Tibial nerve (tissue), 4 donors: ENCODE measurements around the gene PRKAR1B. TPM values are rescaled to one million over a fixed set of nuclear protein-coding genes. Genes with fewer than 3 reads are reported as not detected.

ENCODE experiments used
- DNase-seq, 2 donors: peaks; one replicate each; pipeline ENCODE4 v3.0.0-alpha.2; 2019; ENCODE audit warnings: low spot score in 2 of 2
- H3K27ac ChIP-seq, 4 donors: fragments of 200-600 bp; sonication (generic) in 3 of 4; one replicate each; pipeline ENCODE4 v1.5.1; 2017 to 2019; ENCODE audit warnings: mild to moderate bottlenecking in 1 of 4
- H3K27me3 ChIP-seq, 2 donors: fragments of 200-600 bp; sonication (generic) in 1 of 2; one replicate each; pipeline versions ENCODE4 v1.5.1 to v1.6.0; 2017 to 2019
- H3K36me3 ChIP-seq, 3 donors: fragments of 200-600 bp; sonication (generic); one replicate each; pipeline ENCODE4 v1.5.1; 2018 to 2019
- H3K4me1 ChIP-seq, 4 donors: fragments of 200-600 bp; sonication (generic) in 3 of 4; one replicate each; pipeline ENCODE4 v1.5.1; 2017 to 2019
- H3K4me3 ChIP-seq, 4 donors: fragments of 200-600 bp; sonication (generic) in 3 of 4; one replicate each; pipeline ENCODE4 v1.5.1; 2017 to 2019; ENCODE audit warnings: mild to moderate bottlenecking in 1 of 4, moderate library complexity in 1 of 4
- H3K9me3 ChIP-seq, 4 donors: fragments of 200-600 bp; sonication (generic) in 3 of 4; one replicate each; pipeline ENCODE4 v1.5.1; 2017 to 2019
- CTCF ChIP-seq, 5 experiments: fragments of 200-600 bp in 3 of 5; fragments of 450-650 bp in 2 of 5; sonication (generic) in 3 of 5; IDR thresholded peaks; one replicate each; pipeline ENCODE4 v1.5.1; 2016 to 2019; ENCODE audit warnings: antibody characterized with exemption in 5 of 5, mild to moderate bottlenecking in 3 of 5, moderate library complexity in 2 of 5
- EP300 ChIP-seq, 2 donors: sonication (generic); formaldehyde crosslinking; IDR thresholded peaks; one replicate each; pipeline ENCODE4 v1.6.1; 2017; ENCODE audit warnings: antibody characterized with exemption in 2 of 2, mild to moderate bottlenecking in 1 of 2
- POLR2A ChIP-seq, 2 donors: fragments of 450-650 bp; IDR thresholded peaks; one replicate each; pipeline ENCODE4 v1.6.1; 2017; ENCODE audit warnings: antibody characterized with exemption in 2 of 2, mild to moderate bottlenecking in 2 of 2, moderate library complexity in 2 of 2
- WGBS, 2 donors: methylation state at CpG; one replicate each; pipeline ENCODE4 v1.1.5; 2018; 5-methylcytosine and 5-hydroxymethylcytosine counted together
- total RNA-seq, 4 donors: library from RNA; depleted of rRNA; stranded (reverse); fragments of >200 nt; gene quantifications; one replicate each; pipeline ENCODE4 v1.1.0, GENCODE V29; 2016

Gene PRKAR1B
- total RNA-seq, 4 donors from 2014 or later: 2.7 to 12.3 (median 4.8) TPM

- no peaks in the 10 kb centered on the region for H3K36me3 ChIP-seq
- H3K27me3 ChIP-seq: no peaks in the 10 kb centered on the region
- H3K4me1 ChIP-seq: peaks cover 0 to 7% (median 0%) of the 10 kb centered on the region in 4 donors
- H3K27ac ChIP-seq: no peak overlapping the region
- WGBS, 2 donors: 86 to 90% methylated on average over 17 of the region's 17 CpGs
- H3K4me3 ChIP-seq: no peak overlapping the region
- no peak for DNase-seq
- H3K9me3 ChIP-seq: no peaks in the 10 kb centered on the region
- TF ChIP-seq CTCF (IDR thresholded peaks at IDR 0.05) (no peak), EP300 (IDR thresholded peaks at IDR 0.05) (no peak), POLR2A (IDR thresholded peaks at IDR 0.05) (no peak)
Observed at GRCh38 chr7:562789-563628, 164.1 kb downstream of the PRKAR1B start.

GRCh38 chr7:562374-562675 lies 164.8 kb downstream of the PRKAR1B start:
- WGBS, 2 donors: 83 to 85% methylated on average over 7 of the region's 7 CpGs
- H3K27ac ChIP-seq: no peak overlapping the region
- no peaks in the 10 kb centered on the region for H3K27me3 ChIP-seq
- H3K4me1 ChIP-seq: peaks cover 0 to 7% (median 0%) of the 10 kb centered on the region in 4 donors
- no peaks in the 10 kb centered on the region for H3K9me3 ChIP-seq
- no peak for TF ChIP-seq POLR2A (IDR thresholded peaks at IDR 0.05)
- TF ChIP-seq CTCF (IDR thresholded peaks at IDR 0.05): no peak
- no peak for TF ChIP-seq EP300 (IDR thresholded peaks at IDR 0.05)
- no peaks in the 10 kb centered on the region for H3K36me3 ChIP-seq
- H3K4me3 ChIP-seq: no peak overlapping the region
- no peak for DNase-seq

- no peak overlapping the region for H3K4me3 ChIP-seq
- TF ChIP-seq POLR2A (IDR thresholded peaks at IDR 0.05): no peak
- no peak for TF ChIP-seq EP300 (IDR thresholded peaks at IDR 0.05)
- TF ChIP-seq CTCF (IDR thresholded peaks at IDR 0.05): no peak
- no peaks in the 10 kb centered on the region for H3K36me3 ChIP-seq
- H3K9me3 ChIP-seq: no peaks in the 10 kb centered on the region
- peaks cover 0 to 7% (median 0%) of the 10 kb centered on the region in 4 donors for H3K4me1 ChIP-seq
- DNase-seq: no peak
- H3K27me3 ChIP-seq: no peaks in the 10 kb centered on the region
- no peak overlapping the region for H3K27ac ChIP-seq
- 90 to 91% methylated on average over 33 to 41 of the region's 44 CpGs for WGBS, 2 donors
Observed at GRCh38 chr7:561631-562373, 165.3 kb downstream of the PRKAR1B start.

GRCh38 chr7:560966-561630 lies 166.0 kb downstream of the PRKAR1B start:
- H3K4me1 ChIP-seq: peaks cover 0 to 7% (median 0%) of the 10 kb centered on the region in 4 donors
- H3K4me3 ChIP-seq: no peak overlapping the region
- no peaks in the 10 kb centered on the region for H3K9me3 ChIP-seq
- no peak overlapping the region for H3K27ac ChIP-seq
- 92 to 93% methylated on average over 21 of the region's 21 CpGs for WGBS, 2 donors
- H3K27me3 ChIP-seq: no peaks in the 10 kb centered on the region
- DNase-seq: no peak
- no peaks in the 10 kb centered on the region for H3K36me3 ChIP-seq
- TF ChIP-seq POLR2A (IDR thresholded peaks at IDR 0.05) (no peak), CTCF (IDR thresholded peaks at IDR 0.05) (no peak), EP300 (IDR thresholded peaks at IDR 0.05) (no peak)

GRCh38 chr7:559396-559705 lies 167.7 kb downstream of the PRKAR1B start:
- Histone ChIP-seq H3K27ac (no peak overlapping the region), H3K27me3 (no peaks in the 10 kb centered on the region), H3K4me1 (peaks cover 0 to 5% (median 0%) of the 10 kb centered on the region in 4 donors), H3K36me3 (no peaks in the 10 kb centered on the region), H3K9me3 (no peaks in the 10 kb centered on the region), H3K4me3 (no peak overlapping the region)
- WGBS, 2 donors: 90 to 93% methylated on average over 19 to 21 of the region's 21 CpGs
- DNase-seq: no peak
- TF ChIP-seq EP300 (IDR thresholded peaks at IDR 0.05) (no peak), CTCF (IDR thresholded peaks at IDR 0.05) (no peak), POLR2A (IDR thresholded peaks at IDR 0.05) (no peak)
